ENCODE data around the gene GDI2. TPM values are rescaled to one million over a fixed set of nuclear protein-coding genes. Genes with fewer than 3 reads are reported as not detected.

The GDI2 gene
- total RNA-seq, 1 experiment from 2014 or later = 144 TPM

DNA sequence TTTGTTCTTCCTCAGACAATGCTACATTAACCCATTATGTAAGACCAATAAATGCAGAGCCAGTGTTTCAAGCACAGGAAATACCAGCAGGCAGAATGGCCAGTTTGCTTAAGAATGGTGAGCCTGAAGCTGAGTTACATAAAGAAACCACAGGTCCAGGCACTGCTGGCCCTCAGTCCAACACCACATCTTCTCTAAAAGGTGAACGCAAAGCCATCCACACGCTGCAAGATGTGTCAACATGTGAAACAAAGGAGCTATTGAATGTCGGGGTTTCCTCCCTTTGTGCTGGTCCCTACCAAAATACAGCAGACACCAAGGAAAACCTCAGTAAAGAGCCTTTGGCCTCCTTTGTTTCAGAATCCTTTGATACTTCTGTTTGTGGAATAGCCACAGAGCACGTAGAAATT is 64.8 kb downstream of the GDI2 start:
- Histone ChIP-seq H3K36me3 (ENCODE audit: control insufficient read depth in 1 of 2, insufficient read depth in 2 of 2, low read length in 2 of 2) (peaks cover 20 to 23% of the 10 kb centered on the region in 2 experiments; a peak in 3 of 4 replicates), H3K9me3 (ENCODE audit: control insufficient read depth in 1 of 2, insufficient read depth in 1 of 2, low read depth in 1 of 2, low read length in 2 of 2) (no peaks in the 10 kb centered on the region), H3K9ac (ENCODE audit: low read length) (no peak overlapping the region), H4K20me1 (ENCODE audit: insufficient read depth) (0 out of 2 replicates have a peak, but pooled peaks cover under 1% of the 10 kb centered on the region), H3K4me2 (ENCODE audit: low read length) (no peak overlapping the region), H2AFZ (ENCODE audit: low read depth, low read length, poor library complexity, severe bottlenecking) (no peak overlapping the region), H3K27ac (ENCODE audit: low read depth, low read length) (no peak overlapping the region), H3K4me3 (replicated peaks in 1 of 2; ENCODE audit: low read depth in 1 of 2, low read length in 2 of 2) (no peak overlapping the region), H3K79me2 (ENCODE audit: insufficient read depth, low read length) (peaks cover 11% of the 10 kb centered on the region; the same call in 1 of the 2 replicates), H3K9me2 (ENCODE audit: insufficient read depth) (no peaks in the 10 kb centered on the region), H3K27me3 (ENCODE audit: insufficient read depth, low read length) (no peaks in the 10 kb centered on the region), H3K4me1 (ENCODE audit: control insufficient read depth in 1 of 2, insufficient read depth in 2 of 2, low read length in 2 of 2) (no peaks in the 10 kb centered on the region)
- ChIA-PET POLR2A (no interaction called here), CTCF (no interaction called here), RAD21 (ENCODE audit: low non-redundant PET in 1 of 2, low total read pairs in 2 of 2, uncharacterized antibody in 2 of 2, unreplicated experiment in 2 of 2) (no interaction called here)
- TF ChIP-seq, protein P1, sequence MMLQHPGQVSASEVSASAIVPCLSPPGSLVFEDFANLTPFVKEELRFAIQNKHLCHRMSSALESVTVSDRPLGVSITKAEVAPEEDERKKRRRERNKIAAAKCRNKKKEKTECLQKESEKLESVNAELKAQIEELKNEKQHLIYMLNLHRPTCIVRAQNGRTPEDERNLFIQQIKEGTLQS (IDR thresholded peaks at IDR 0.05) = no peak
- TF ChIP-seq EGR1 (IDR thresholded peaks at IDR 0.05; ENCODE audit: low read depth) = no peak
- ATAC-seq (no peak), DNase-seq (ENCODE audit: low read depth, low spot score) (no peak)
- intact Hi-C loops (cut with micrococcal nuclease) = no loop called here
- BruUV-seq (replicated peaks) = no TSS peak

- ChIA-PET CTCF (no interaction called here), RAD21 (ENCODE audit: low non-redundant PET in 1 of 2, low total read pairs in 2 of 2, uncharacterized antibody in 2 of 2, unreplicated experiment in 2 of 2) (no interaction called here), POLR2A (no interaction called here)
- TF ChIP-seq JUND (IDR thresholded peaks at IDR 0.05) = no peak
- TF ChIP-seq MAX (IDR thresholded peaks at IDR 0.05) = no peak
- TF ChIP-seq CBX3 (IDR thresholded peaks at IDR 0.05; ENCODE audit: low read depth) = no peak
- TF ChIP-seq, protein P1 (IDR thresholded peaks at IDR 0.05) = no peak
- Histone ChIP-seq H4K20me1 (ENCODE audit: insufficient read depth) (0 out of 2 replicates have a peak, but pooled peaks cover 3% of the 10 kb centered on the region), H3K79me2 (ENCODE audit: insufficient read depth, low read length) (peaks cover 7% of the 10 kb centered on the region; the same call in 1 of the 2 replicates), H3K9me3 (ENCODE audit: control insufficient read depth in 1 of 2, insufficient read depth in 1 of 2, low read depth in 1 of 2, low read length in 2 of 2) (no peaks in the 10 kb centered on the region), H3K9ac (ENCODE audit: low read length) (no peak overlapping the region), H3K4me1 (ENCODE audit: control insufficient read depth in 1 of 2, insufficient read depth in 2 of 2, low read length in 2 of 2) (no peaks in the 10 kb centered on the region), H3K4me2 (ENCODE audit: low read length) (no peak overlapping the region), H3K36me3 (ENCODE audit: control insufficient read depth in 1 of 2, insufficient read depth in 2 of 2, low read length in 2 of 2) (peaks cover 27 to 30% of the 10 kb centered on the region in 2 experiments; a peak in 3 of 4 replicates), H3K9me2 (ENCODE audit: insufficient read depth) (no peaks in the 10 kb centered on the region), H3K27me3 (ENCODE audit: insufficient read depth, low read length) (no peaks in the 10 kb centered on the region), H2AFZ (ENCODE audit: low read depth, low read length, poor library complexity, severe bottlenecking) (no peak overlapping the region), H3K4me3 (replicated peaks in 1 of 2; ENCODE audit: low read depth in 1 of 2, low read length in 2 of 2) (no peak overlapping the region), H3K27ac (ENCODE audit: low read depth, low read length) (no peak overlapping the region)
- BruUV-seq (replicated peaks) = no TSS peak
- intact Hi-C loops (cut with micrococcal nuclease) = no loop called here
- DNase-seq (ENCODE audit: low read depth, low spot score) (no peak), ATAC-seq (no peak)
Measured at GRCh38 chr10:5746197-5746596, 67.0 kb downstream of the GDI2 start.
